Prostate gland (tissue), 2 donors: ENCODE measurements around the gene ZNF207. TPM values are rescaled to one million over a fixed set of nuclear protein-coding genes. Genes with fewer than 3 reads are reported as not detected.
A peak's percentile ranks its signal among the peaks of the same experiment; 100 is the strongest.
"Not testable (repeated sequence)": the region's sequence is repeated elsewhere in the genome, so short reads cannot be mapped to it uniquely, and the experiment has no call there.

Source experiments
- DNase-seq: peaks from one replicate; pipeline ENCODE4 v3.0.0-alpha.2; 2019; ENCODE audit warnings: low spot score
- H3K27ac ChIP-seq, 2 donors: fragments of 200-600 bp; sonication (generic); 2 replicates each; pipeline ENCODE4 v1.5.1; 2017 to 2019
- H3K27me3 ChIP-seq: fragments of 200-600 bp; sonication (generic); replicated peaks from 2 replicates; pipeline ENCODE4 v1.5.1; 2019; ENCODE audit not compliant: insufficient read depth
- H3K36me3 ChIP-seq, 2 donors: fragments of 200-600 bp; sonication (generic); 1 replicate in 1 of 2; 2 replicates in 1 of 2; pipeline versions ENCODE4 v1.5.1 to v1.8.1; 2017 to 2019
- H3K4me1 ChIP-seq: fragments of 200-600 bp; sonication (generic); replicated peaks from 2 replicates; pipeline ENCODE4 v1.5.1; 2019
- H3K4me3 ChIP-seq, 2 donors: fragments of 200-600 bp; sonication (generic); 2 replicates each; pipeline ENCODE4 v1.5.1; 2017 to 2019
- H3K9me3 ChIP-seq: fragments of 200-600 bp; sonication (generic); 2 replicates; pipeline ENCODE4 v1.5.1; 2017
- POLR2A ChIP-seq: fragments of 450-650 bp; IDR thresholded peaks from one replicate; pipeline ENCODE4 v1.6.1; 2016; ENCODE audit warnings: antibody characterized with exemption, mild to moderate bottlenecking
- POLR2AphosphoS5 ChIP-seq: sonication (generic); formaldehyde crosslinking; IDR thresholded peaks from one replicate; pipeline ENCODE4 v1.6.1; 2017; ENCODE audit warnings: antibody characterized with exemption
- whole genome bisulfite sequencing: methylation state at CpG from one replicate; pipeline ENCODE4 v1.1.5; 2018; 5-methylcytosine and 5-hydroxymethylcytosine counted together
- intact Hi-C: fragments of 100-400 bp; cut with DNase I; formaldehyde crosslinking; loops from one replicate; pipeline ENCODE4 v1.14.2; 2022
- total RNA-seq, 2 donors: library from RNA; depleted of rRNA; stranded (reverse); fragments of >200 nt; gene quantifications; one replicate each; pipeline ENCODE4 v1.1.0, GENCODE V29; 2016
- TF ChIP-seq, protein P1 (sequence below), 4 experiments: fragments of 200-600 bp in 2 of 4; fragments of 450-650 bp in 2 of 4; sonication (generic) in 2 of 4; IDR thresholded peaks; 1 replicate in 3 of 4; 2 replicates in 1 of 4; pipeline ENCODE4 v1.5.1; 2016 to 2019; ENCODE audit warnings: antibody characterized with exemption in 4 of 4, mild to moderate bottlenecking in 2 of 4, moderate library complexity in 2 of 4

Gene ZNF207
- total RNA-seq, 2 donors from 2014 or later = 91.3 to 168 TPM

DNA sequence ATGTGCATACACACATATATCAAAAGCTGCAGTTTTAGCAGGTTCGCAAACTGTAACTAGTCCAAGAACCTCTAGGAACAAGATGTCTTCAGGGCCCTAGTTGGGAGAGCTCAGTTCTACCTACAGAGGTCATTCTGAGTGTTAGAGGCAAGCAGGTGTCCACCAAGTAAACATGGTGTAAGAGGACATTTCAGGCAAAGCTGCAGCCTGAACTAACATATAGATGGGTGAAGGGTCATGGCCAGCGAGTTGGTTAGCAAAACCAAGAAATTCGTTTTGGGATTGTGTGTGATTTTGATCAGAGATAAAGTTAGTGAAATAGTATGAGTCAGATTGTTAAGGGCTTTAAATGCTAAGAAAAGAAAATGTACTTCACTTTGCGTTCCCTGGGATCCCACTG is 32.6 kb upstream of the ZNF207 start:
- H3K27ac ChIP-seq = no peak overlapping the region
- H3K4me3 ChIP-seq = no peak overlapping the region
- intact Hi-C loops = no loop called here
- no peaks in the 10 kb centered on the region for H3K9me3 ChIP-seq
- TF ChIP-seq POLR2A (no peak), POLR2AphosphoS5 (no peak)
- TF ChIP-seq, protein P1, sequence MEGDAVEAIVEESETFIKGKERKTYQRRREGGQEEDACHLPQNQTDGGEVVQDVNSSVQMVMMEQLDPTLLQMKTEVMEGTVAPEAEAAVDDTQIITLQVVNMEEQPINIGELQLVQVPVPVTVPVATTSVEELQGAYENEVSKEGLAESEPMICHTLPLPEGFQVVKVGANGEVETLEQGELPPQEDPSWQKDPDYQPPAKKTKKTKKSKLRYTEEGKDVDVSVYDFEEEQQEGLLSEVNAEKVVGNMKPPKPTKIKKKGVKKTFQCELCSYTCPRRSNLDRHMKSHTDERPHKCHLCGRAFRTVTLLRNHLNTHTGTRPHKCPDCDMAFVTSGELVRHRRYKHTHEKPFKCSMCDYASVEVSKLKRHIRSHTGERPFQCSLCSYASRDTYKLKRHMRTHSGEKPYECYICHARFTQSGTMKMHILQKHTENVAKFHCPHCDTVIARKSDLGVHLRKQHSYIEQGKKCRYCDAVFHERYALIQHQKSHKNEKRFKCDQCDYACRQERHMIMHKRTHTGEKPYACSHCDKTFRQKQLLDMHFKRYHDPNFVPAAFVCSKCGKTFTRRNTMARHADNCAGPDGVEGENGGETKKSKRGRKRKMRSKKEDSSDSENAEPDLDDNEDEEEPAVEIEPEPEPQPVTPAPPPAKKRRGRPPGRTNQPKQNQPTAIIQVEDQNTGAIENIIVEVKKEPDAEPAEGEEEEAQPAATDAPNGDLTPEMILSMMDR (IDR thresholded peaks at IDR 0.05) = no peak
- H3K36me3 ChIP-seq = no peaks in the 10 kb centered on the region
- no peaks in the 10 kb centered on the region for H3K4me1 ChIP-seq
- H3K27me3 ChIP-seq = no peaks in the 10 kb centered on the region
- WGBS = 83% methylated on average over 4 of the region's 4 CpGs
- no peak for DNase-seq

DNA sequence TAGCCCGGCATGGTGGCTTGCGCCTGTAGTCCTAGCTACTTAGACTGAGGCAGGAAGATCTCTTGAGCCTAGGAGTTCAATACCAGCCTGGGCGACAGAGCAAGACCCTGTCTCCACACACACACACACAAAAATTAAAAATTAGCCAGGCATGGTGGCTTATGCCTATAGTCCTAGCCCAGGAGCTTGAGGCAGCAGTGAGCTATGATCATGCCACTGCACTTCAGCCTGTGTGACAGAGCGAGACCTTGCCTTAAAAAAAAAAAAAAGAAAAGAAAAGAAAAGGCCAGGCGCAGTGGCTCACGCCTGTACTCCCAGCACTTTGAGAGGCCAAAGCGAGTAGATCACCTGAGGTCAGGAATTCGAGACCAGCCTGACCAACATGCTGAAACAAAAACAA is 31.9 kb upstream of the ZNF207 start:
- intact Hi-C loops = no loop called here
- WGBS = 92% methylated on average over 8 of the region's 8 CpGs
- Histone ChIP-seq H3K4me1 (no peaks in the 10 kb centered on the region), H3K4me3 (no peak overlapping the region), H3K9me3 (no peaks in the 10 kb centered on the region), H3K36me3 (no peaks in the 10 kb centered on the region), H3K27ac (no peak overlapping the region), H3K27me3 (no peaks in the 10 kb centered on the region)
- DNase-seq = no peak
- TF ChIP-seq POLR2AphosphoS5 = no peak
- TF ChIP-seq, protein P1 (IDR thresholded peaks at IDR 0.05) = no peak
- TF ChIP-seq POLR2A = no peak

DNA sequence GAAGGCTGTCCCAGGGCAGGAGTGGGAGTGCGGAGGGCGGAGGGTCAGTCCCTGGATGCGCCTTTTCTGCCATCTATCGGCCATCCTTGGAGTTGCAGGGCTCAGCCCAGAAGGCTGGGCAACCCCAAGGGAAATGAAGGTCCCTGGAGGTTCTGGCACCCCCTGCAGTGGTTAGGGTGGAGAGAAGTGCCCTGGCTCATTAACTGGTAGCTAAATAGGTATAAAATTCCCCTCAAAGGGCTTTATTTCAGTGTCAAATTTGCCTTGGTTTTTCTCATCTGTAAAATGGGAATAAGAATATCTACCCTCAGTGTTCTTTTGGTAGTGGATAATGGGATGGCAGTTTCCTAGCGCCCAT is 30.4 kb upstream of the ZNF207 start:
- H3K27me3 ChIP-seq = no peaks in the 10 kb centered on the region
- no peak for TF ChIP-seq POLR2A
- TF ChIP-seq POLR2AphosphoS5 = peak; percentile 7
- TF ChIP-seq, protein P1 (IDR thresholded peaks at IDR 0.05) = peak; percentile 70 to 95 (median 85)
- no peaks in the 10 kb centered on the region for H3K36me3 ChIP-seq
- no peak overlapping the region for H3K27ac ChIP-seq
- H3K4me1 ChIP-seq = no peaks in the 10 kb centered on the region
- 19% methylated on average over 5 of the region's 5 CpGs for WGBS
- intact Hi-C loops = loop anchor here (1.0 kb wide), 1 partner anchor 68 kb away; no protein-coding TSS in a partner anchor
- DNase-seq = peak; percentile 64
- H3K4me3 ChIP-seq = no peak overlapping the region
- no peaks in the 10 kb centered on the region for H3K9me3 ChIP-seq

DNA sequence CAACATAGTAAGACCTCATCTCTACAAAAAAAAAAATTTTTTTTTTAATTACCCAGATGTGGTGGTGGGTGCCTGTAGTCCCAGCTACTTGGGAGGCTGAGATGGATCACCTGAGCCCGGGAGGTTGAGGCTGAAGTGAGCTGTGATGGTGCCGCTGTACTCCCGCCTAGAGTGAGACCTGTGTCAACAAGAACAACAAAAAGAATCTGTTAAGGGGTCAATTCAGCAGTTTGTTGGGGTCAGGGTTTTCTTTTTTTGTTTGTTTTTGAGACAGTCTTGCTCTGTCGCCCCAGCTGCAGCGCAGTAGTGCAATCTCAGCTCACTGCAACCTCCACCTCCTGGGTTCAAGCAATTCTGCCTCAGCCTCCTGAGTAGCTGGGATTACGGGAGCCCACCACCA is 29.9 kb upstream of the ZNF207 start:
- H3K27ac ChIP-seq, DNase-seq, H3K4me1 ChIP-seq, H3K36me3 ChIP-seq, H3K4me3 ChIP-seq, intact Hi-C loops, H3K27me3 ChIP-seq, H3K9me3 ChIP-seq: not testable (repeated sequence)
- WGBS = 95% methylated on average over 6 of the region's 6 CpGs

DNA sequence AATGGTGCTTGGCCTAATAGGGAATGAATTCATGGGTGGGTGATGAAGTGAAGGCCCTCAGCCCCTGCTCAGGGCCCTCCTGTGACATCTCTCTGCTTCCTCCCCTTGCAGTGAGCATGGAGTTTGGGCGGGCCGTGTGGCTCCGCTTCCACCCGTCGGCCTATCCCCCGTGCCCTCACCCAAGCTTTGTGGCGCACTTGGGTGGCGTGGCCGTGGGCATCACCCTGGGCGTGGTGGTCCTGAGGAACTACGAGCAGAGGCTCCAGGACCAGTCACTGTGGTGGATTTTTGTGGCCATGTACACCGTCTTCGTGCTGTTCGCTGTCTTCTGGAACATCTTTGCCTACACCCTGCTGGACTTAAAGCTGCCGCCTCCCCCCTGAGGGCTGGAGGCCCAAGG is 29.1 kb upstream of the ZNF207 start:
- intact Hi-C loops = no loop called here

More for the DNA sequence above, 29.1 kb upstream of the ZNF207 start:
- H3K36me3 ChIP-seq = no peaks in the 10 kb centered on the region
- DNase-seq = no peak
- TF ChIP-seq POLR2AphosphoS5 (no peak), POLR2A (no peak)
- TF ChIP-seq, protein P1 (IDR thresholded peaks at IDR 0.05) = no peak
- no peak overlapping the region for H3K4me3 ChIP-seq
- no peaks in the 10 kb centered on the region for H3K9me3 ChIP-seq
- H3K4me1 ChIP-seq = no peaks in the 10 kb centered on the region
- H3K27me3 ChIP-seq = no peaks in the 10 kb centered on the region
- WGBS = 95% methylated on average over 15 of the region's 15 CpGs
- no peak overlapping the region for H3K27ac ChIP-seq
